PC-9 (cell line): Measurements from ENCODE around the gene BCAS3. TPM values are rescaled to one million over a fixed set of nuclear protein-coding genes. Genes with fewer than 3 reads are reported as not detected.

Experiments
- Bru-seq: library from RNA; stranded (reverse); fragments of 400-500 nt; gene quantifications from one replicate; lab custom pipeline; 2021; lab: Mats Ljungman, UMichigan
- BruChase-seq, 2 experiments: library from RNA; stranded (reverse); fragments of 400-500 nt; gene quantifications; one replicate each; lab custom pipeline; 2021; lab: Mats Ljungman, UMichigan
- BruUV-seq: library from RNA; stranded (reverse); fragments of 400-500 nt; replicated peaks from 2 replicates; lab custom pipeline; 2021; lab: Mats Ljungman, UMichigan
- CTCF ChIA-PET: fragments of 300-600 bp; sonication (Branson Sonifier 250); formaldehyde crosslinking; loops from one replicate; lab custom pipeline; 2022; ENCODE audit warnings: antibody characterized with exemption; lab: Charles Lee
- POLR2A ChIA-PET: fragments of 300-600 bp; sonication (Branson Sonifier 250); formaldehyde crosslinking; loops from one replicate; lab custom pipeline; 2022; ENCODE audit warnings: antibody characterized with exemption; ENCODE audit not compliant: unreplicated experiment; lab: Charles Lee
- DNase-seq, 2 experiments: peaks; one replicate each; pipeline versions ENCODE4 v3.0.0 to v3.0.0-alpha.2; 2015 to 2022; ENCODE audit warnings: mixed read lengths in 1 of 2
- H2AFZ ChIP-seq: fragments of 200-600 bp; sonication (generic); 2 replicates; pipeline ENCODE4 v1.8.1; 2017; ENCODE audit warnings: antibody characterized with exemption
- H3F3A ChIP-seq: fragments of 200-600 bp; sonication (generic); 2 replicates; pipeline ENCODE4 v1.8.1; 2017; ENCODE audit warnings: antibody characterized with exemption, mild to moderate bottlenecking, low read depth; ENCODE audit not compliant: insufficient read depth
- H3K27ac ChIP-seq: fragments of 200-600 bp; sonication (generic); 2 replicates; pipeline ENCODE4 v1.6.1; 2016; ENCODE audit warnings: mixed run types
- H3K27me3 ChIP-seq: fragments of 200-600 bp; sonication (generic); 2 replicates; pipeline ENCODE4 v1.6.1; 2016; ENCODE audit warnings: low read depth, mixed run types; ENCODE audit not compliant: insufficient read depth
- H3K36me3 ChIP-seq: fragments of 200-600 bp; sonication (generic); 2 replicates; pipeline ENCODE4 v1.6.1; 2016; ENCODE audit warnings: low read depth, mixed run types
- H3K4me1 ChIP-seq: fragments of 200-600 bp; sonication (generic); replicated peaks from 2 replicates; pipeline ENCODE4 v1.6.1; 2016; ENCODE audit warnings: mixed run types; ENCODE audit not compliant: insufficient read depth
- H3K4me2 ChIP-seq: fragments of 200-600 bp; sonication (generic); 2 replicates; pipeline ENCODE4 v1.6.1; 2017; ENCODE audit warnings: mixed run types
- H3K4me3 ChIP-seq: fragments of 200-600 bp; sonication (generic); 2 replicates; pipeline ENCODE4 v1.6.1; 2016; ENCODE audit warnings: mixed run types
- H3K79me2 ChIP-seq: fragments of 200-600 bp; sonication (generic); 2 replicates; pipeline ENCODE4 v1.6.1; 2017; ENCODE audit warnings: low read depth, mixed run types
- H3K9me2 ChIP-seq: fragments of 200-600 bp; sonication (generic); 2 replicates; pipeline ENCODE4 v1.8.1; 2017; ENCODE audit warnings: mild to moderate bottlenecking; ENCODE audit not compliant: insufficient read depth
- H3K9me3 ChIP-seq: fragments of 200-600 bp; sonication (generic); 2 replicates; pipeline ENCODE4 v1.8.1; 2016; ENCODE audit warnings: low read depth; ENCODE audit not compliant: insufficient read depth
- H4K20me1 ChIP-seq: fragments of 200-600 bp; sonication (generic); 2 replicates; pipeline ENCODE4 v1.8.1; 2017; ENCODE audit not compliant: insufficient read depth
- EZH2 ChIP-seq: fragments of 200-600 bp; sonication (generic); IDR thresholded peaks from 2 replicates; pipeline ENCODE4 v1.8.0; 2017; ENCODE audit warnings: antibody characterized with exemption, low read depth
- intact Hi-C: fragments of 100-400 bp; cut with micrococcal nuclease; formaldehyde crosslinking; loops from one replicate; pipeline ENCODE4 v1.10.0; 2022; ENCODE audit not compliant: unreplicated experiment
- long read RNA-seq: library from polyadenylated mRNA; stranded (forward); transcript quantifications from one replicate; pipeline ENCODE4 v2.0.0, GENCODE V29; 2022
- total RNA-seq: library from RNA; stranded (reverse); gene quantifications from 2 replicates; pipeline ENCODE4 v1.2.3, GENCODE V29; 2021
- TF ChIP-seq, protein P1 (sequence below): fragments of 200-600 bp; sonication (generic); conservative IDR thresholded peaks from 2 replicates; pipeline ENCODE4 v1.6.1; 2017; ENCODE audit warnings: mixed run types, antibody characterized with exemption, mild to moderate bottlenecking, moderate library complexity

BCAS3 gene
- total RNA-seq (25.4 and 26.0 TPM in 2 replicates), Bru-seq, nascent RNA (percentile 57 among the genes with signal in this experiment), BruChase-seq, experiment 1, labeled RNA remaining after a 2-hour chase (percentile 69 among the genes with signal in this experiment), BruChase-seq, experiment 2, labeled RNA remaining after a 6-hour chase (percentile 50 among the genes with signal in this experiment)
- long read RNA-seq, full-length matches to known transcripts = 31 of 34 reads
- long read RNA-seq, partial matches to known transcripts = 0 of 34 reads
- long read RNA-seq, other reads (novel, unspliced or antisense) = 3 of 34 reads

GRCh38 chr17:60677308-60678117 lies at the start of gene BCAS3:
TSS of gene BCAS3 (plus strand) at chr17:60677851.
- ChIA-PET POLR2A (interaction anchor here (0.6 to 0.8 kb wide), 6 partner anchors 31 to 721 kb away, joined by 4 to 11 read pairs (median 6); partner anchors contain the start of gene PPM1D), CTCF (interaction anchor here (0.5 to 1.1 kb wide), 2 partner anchors 35 to 735 kb away, joined by 3 to 6 read pairs; no protein-coding TSS in a partner anchor)
- Histone ChIP-seq H3K36me3 (no peaks in the 10 kb centered on the region), H3F3A (peaks cover 12% of the 10 kb centered on the region; the same call in 1 of the 2 replicates), H3K79me2 (peaks cover 9% of the 10 kb centered on the region; the same call in 1 of the 2 replicates), H3K4me1 (peaks cover 12% of the 10 kb centered on the region), H3K9me2 (no peaks in the 10 kb centered on the region), H3K9me3 (no peaks in the 10 kb centered on the region), H3K4me3 (peak within 1 kb of the TSS; percentile 56), H3K27me3 (no peaks in the 10 kb centered on the region), H3K27ac (peak within 1 kb of the TSS; percentile 7; the same call in 1 of the 2 replicates), H3K4me2 (peak within 1 kb of the TSS; percentile 83), H2AFZ (peak within 1 kb of the TSS; percentile 92), H4K20me1 (no peaks in the 10 kb centered on the region)
- intact Hi-C loops = no loop called here
- no peak for TF ChIP-seq EZH2
- TF ChIP-seq, protein P1, sequence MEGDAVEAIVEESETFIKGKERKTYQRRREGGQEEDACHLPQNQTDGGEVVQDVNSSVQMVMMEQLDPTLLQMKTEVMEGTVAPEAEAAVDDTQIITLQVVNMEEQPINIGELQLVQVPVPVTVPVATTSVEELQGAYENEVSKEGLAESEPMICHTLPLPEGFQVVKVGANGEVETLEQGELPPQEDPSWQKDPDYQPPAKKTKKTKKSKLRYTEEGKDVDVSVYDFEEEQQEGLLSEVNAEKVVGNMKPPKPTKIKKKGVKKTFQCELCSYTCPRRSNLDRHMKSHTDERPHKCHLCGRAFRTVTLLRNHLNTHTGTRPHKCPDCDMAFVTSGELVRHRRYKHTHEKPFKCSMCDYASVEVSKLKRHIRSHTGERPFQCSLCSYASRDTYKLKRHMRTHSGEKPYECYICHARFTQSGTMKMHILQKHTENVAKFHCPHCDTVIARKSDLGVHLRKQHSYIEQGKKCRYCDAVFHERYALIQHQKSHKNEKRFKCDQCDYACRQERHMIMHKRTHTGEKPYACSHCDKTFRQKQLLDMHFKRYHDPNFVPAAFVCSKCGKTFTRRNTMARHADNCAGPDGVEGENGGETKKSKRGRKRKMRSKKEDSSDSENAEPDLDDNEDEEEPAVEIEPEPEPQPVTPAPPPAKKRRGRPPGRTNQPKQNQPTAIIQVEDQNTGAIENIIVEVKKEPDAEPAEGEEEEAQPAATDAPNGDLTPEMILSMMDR = no peak
- no TSS peak for BruUV-seq
- peak; percentile 97 to 99 for DNase-seq

GRCh38 chr17:60628252-60628889 lies 49.3 kb upstream of the BCAS3 start:
- no peaks in the 10 kb centered on the region for H3F3A ChIP-seq
- H3K79me2 ChIP-seq = no peaks in the 10 kb centered on the region
- no peaks in the 10 kb centered on the region for H3K9me2 ChIP-seq
- no peak overlapping the region for H2AFZ ChIP-seq
- intact Hi-C loops = no loop called here
- no peaks in the 10 kb centered on the region for H3K4me1 ChIP-seq
- H3K36me3 ChIP-seq = no peaks in the 10 kb centered on the region; the same call in 1 of the 2 replicates
- H3K9me3 ChIP-seq = no peaks in the 10 kb centered on the region
- ChIA-PET CTCF (interaction anchor here (0.7 kb wide), 1 partner anchor 55 kb away, joined by 3 read pairs; no protein-coding TSS in a partner anchor), POLR2A (no interaction called here)
- H3K27ac ChIP-seq = no peak overlapping the region
- no peaks in the 10 kb centered on the region for H3K27me3 ChIP-seq
- no peak overlapping the region for H3K4me2 ChIP-seq
- TF ChIP-seq, protein P1 = no peak
- TF ChIP-seq EZH2 = no peak
- peaks cover 7% of the 10 kb centered on the region for H4K20me1 ChIP-seq
- no peak overlapping the region for H3K4me3 ChIP-seq
- no TSS peak for BruUV-seq
- no peak for DNase-seq

- Histone ChIP-seq H3K4me2 (no peak overlapping the region), H3K9me2 (no peaks in the 10 kb centered on the region), H4K20me1 (peaks cover 7% of the 10 kb centered on the region), H3K9me3 (no peaks in the 10 kb centered on the region), H3K4me3 (no peak overlapping the region), H3K36me3 (no peaks in the 10 kb centered on the region; the same call in 1 of the 2 replicates), H2AFZ (no peak overlapping the region), H3F3A (no peaks in the 10 kb centered on the region), H3K4me1 (no peaks in the 10 kb centered on the region), H3K27me3 (no peaks in the 10 kb centered on the region), H3K79me2 (no peaks in the 10 kb centered on the region), H3K27ac (no peak overlapping the region)
- ChIA-PET POLR2A (no interaction called here), CTCF (interaction anchor here (0.7 kb wide), 1 partner anchor 56 kb away, joined by 3 read pairs; no protein-coding TSS in a partner anchor)
- BruUV-seq = no TSS peak
- no peak for DNase-seq
- intact Hi-C loops = no loop called here
- TF ChIP-seq, protein P1 = no peak
- no peak for TF ChIP-seq EZH2
Observed at GRCh38 chr17:60629120-60629519, 48.5 kb upstream of the BCAS3 start.
